K562 (cell line): Measurements from ENCODE around the gene ARHGEF17.

Source experiments
- ARNT ChIP-seq, 2 experiments: fragments of 450-650 bp; IDR thresholded peaks; 2 replicates each; pipeline ENCODE4 v1.6.1; 2016; ENCODE audit warnings: mild to moderate bottlenecking in 1 of 2
- HOXB6 ChIP-seq: fragments of 250-450 bp; sonication (Bioruptor Pico); IDR thresholded peaks from 2 replicates; pipeline ENCODE4 v1.5.1; 2022; ENCODE audit warnings: mild to moderate bottlenecking, borderline replicate concordance
- IRF2 ChIP-seq: sonication (generic); formaldehyde crosslinking; IDR thresholded peaks from 2 replicates; pipeline ENCODE4 v1.8.1; 2022; ENCODE audit warnings: mild to moderate bottlenecking, missing genetic modification reagents
- MAFK ChIP-seq: IDR thresholded peaks from 2 replicates; pipeline ENCODE4 v1.6.1; 2011; ENCODE audit warnings: low read length, improper control_type of control experiment
- MEF2D ChIP-seq: conservative IDR thresholded peaks from 2 replicates; pipeline ENCODE4 v1.6.1; 2016; ENCODE audit warnings: low read depth, missing genetic modification characterization, missing compliant biosample characterization
- RAD21 ChIP-seq, 2 experiments: fragments of 250-450 bp in 1 of 2; fragments of 450-650 bp in 1 of 2; sonication (Bioruptor Pico) in 1 of 2; formaldehyde crosslinking in 1 of 2; IDR thresholded peaks in 1 of 2; conservative IDR thresholded peaks in 1 of 2; 2 replicates each; pipeline versions ENCODE4 v1.4.0 to v1.8.0; 2020 to 2022; ENCODE audit warnings: mild to moderate bottlenecking in 2 of 2, moderate library complexity in 1 of 2
- ZBTB7A ChIP-seq: IDR thresholded peaks from 2 replicates; pipeline ENCODE4 v1.6.1; 2011; ENCODE audit warnings: low read depth, mild to moderate bottlenecking, low read length, moderate library complexity, borderline replicate concordance; ENCODE audit not compliant: control insufficient read depth
- ZFP36 ChIP-seq: fragments of 150-350 bp; IDR thresholded peaks from 2 replicates; pipeline ENCODE4 v1.6.1; 2018; ENCODE audit warnings: low read length, low read depth; ENCODE audit not compliant: partially characterized antibody
- ZNF253 ChIP-seq: fragments of 250-450 bp; sonication (Bioruptor Pico); conservative IDR thresholded peaks from 2 replicates; pipeline ENCODE4 v1.6.1; 2021; ENCODE audit warnings: mild to moderate bottlenecking
- TF ChIP-seq, protein P1 (sequence below), 3 experiments: IDR thresholded peaks in 2 of 3; conservative IDR thresholded peaks in 1 of 3; 2 replicates each; pipeline ENCODE4 v1.5.1; 2011 to 2012; ENCODE audit warnings: low read length in 3 of 3, mild to moderate bottlenecking in 3 of 3, control low read depth in 2 of 3, improper control_type of control experiment in 1 of 3, inconsistent platforms in 1 of 3, low read depth in 1 of 3, mixed read lengths in 1 of 3, moderate library complexity in 1 of 3; ENCODE audit not compliant: insufficient read depth in 2 of 3
- TF ChIP-seq, protein P2 (sequence below), 2 experiments: fragments of 450-650 bp in 1 of 2; sonication (generic) in 1 of 2; formaldehyde crosslinking in 1 of 2; IDR thresholded peaks in 1 of 2; conservative IDR thresholded peaks in 1 of 2; 2 replicates each; pipeline versions ENCODE4 v1.6.1 to v1.8.1; 2016 to 2023; ENCODE audit warnings: mild to moderate bottlenecking in 2 of 2, moderate library complexity in 2 of 2, inconsistent platforms in 1 of 2, missing genetic modification reagents in 1 of 2
- TF ChIP-seq, protein P3 (sequence below): fragments of 250-450 bp; sonication (Bioruptor Pico); IDR thresholded peaks from 2 replicates; pipeline ENCODE4 v1.8.0; 2021; ENCODE audit warnings: borderline replicate concordance, mild to moderate bottlenecking, moderate library complexity; ENCODE audit not compliant: poor library complexity, severe bottlenecking
- TF ChIP-seq, protein P4 (sequence below): fragments of 450-650 bp; IDR thresholded peaks from 2 replicates; pipeline ENCODE4 v1.6.1; 2016; ENCODE audit warnings: mild to moderate bottlenecking, moderate library complexity

GRCh38 chr11:73265278-73265810 is 42.7 kb upstream of the ARHGEF17 start:
- no peak for TF ChIP-seq ZBTB7A
- no peak for TF ChIP-seq IRF2
- TF ChIP-seq, protein P1, sequence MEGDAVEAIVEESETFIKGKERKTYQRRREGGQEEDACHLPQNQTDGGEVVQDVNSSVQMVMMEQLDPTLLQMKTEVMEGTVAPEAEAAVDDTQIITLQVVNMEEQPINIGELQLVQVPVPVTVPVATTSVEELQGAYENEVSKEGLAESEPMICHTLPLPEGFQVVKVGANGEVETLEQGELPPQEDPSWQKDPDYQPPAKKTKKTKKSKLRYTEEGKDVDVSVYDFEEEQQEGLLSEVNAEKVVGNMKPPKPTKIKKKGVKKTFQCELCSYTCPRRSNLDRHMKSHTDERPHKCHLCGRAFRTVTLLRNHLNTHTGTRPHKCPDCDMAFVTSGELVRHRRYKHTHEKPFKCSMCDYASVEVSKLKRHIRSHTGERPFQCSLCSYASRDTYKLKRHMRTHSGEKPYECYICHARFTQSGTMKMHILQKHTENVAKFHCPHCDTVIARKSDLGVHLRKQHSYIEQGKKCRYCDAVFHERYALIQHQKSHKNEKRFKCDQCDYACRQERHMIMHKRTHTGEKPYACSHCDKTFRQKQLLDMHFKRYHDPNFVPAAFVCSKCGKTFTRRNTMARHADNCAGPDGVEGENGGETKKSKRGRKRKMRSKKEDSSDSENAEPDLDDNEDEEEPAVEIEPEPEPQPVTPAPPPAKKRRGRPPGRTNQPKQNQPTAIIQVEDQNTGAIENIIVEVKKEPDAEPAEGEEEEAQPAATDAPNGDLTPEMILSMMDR (IDR thresholded peaks at IDR 0.05 in 2 of 3, conservative IDR thresholded peaks at IDR 0.05 in 1 of 3; ENCODE audit: insufficient read depth in 2 of 3, low read depth in 1 of 3, low read length in 3 of 3): no peak
- no peak for TF ChIP-seq RAD21 (CRISPR knock-in tag; conservative IDR thresholded peaks at IDR 0.05 in 1 of 2, IDR thresholded peaks at IDR 0.05 in 1 of 2)
- TF ChIP-seq, protein P2, sequence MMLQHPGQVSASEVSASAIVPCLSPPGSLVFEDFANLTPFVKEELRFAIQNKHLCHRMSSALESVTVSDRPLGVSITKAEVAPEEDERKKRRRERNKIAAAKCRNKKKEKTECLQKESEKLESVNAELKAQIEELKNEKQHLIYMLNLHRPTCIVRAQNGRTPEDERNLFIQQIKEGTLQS (IDR thresholded peaks at IDR 0.05): no peak
- TF ChIP-seq, protein P2 (CRISPR knock-in tag; conservative IDR thresholded peaks at IDR 0.05): no peak
- TF ChIP-seq ARNT (IDR thresholded peaks at IDR 0.05): no peak
- no peak for TF ChIP-seq HOXB6 (CRISPR knock-in tag)
- TF ChIP-seq, protein P3, sequence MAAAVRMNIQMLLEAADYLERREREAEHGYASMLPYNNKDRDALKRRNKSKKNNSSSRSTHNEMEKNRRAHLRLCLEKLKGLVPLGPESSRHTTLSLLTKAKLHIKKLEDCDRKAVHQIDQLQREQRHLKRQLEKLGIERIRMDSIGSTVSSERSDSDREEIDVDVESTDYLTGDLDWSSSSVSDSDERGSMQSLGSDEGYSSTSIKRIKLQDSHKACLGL (CRISPR knock-in tag): no peak
- TF ChIP-seq ZFP36: no peak
- TF ChIP-seq ZNF253: no peak
- no peak for TF ChIP-seq MEF2D (tag)
- no peak for TF ChIP-seq MAFK
- TF ChIP-seq, protein P4, sequence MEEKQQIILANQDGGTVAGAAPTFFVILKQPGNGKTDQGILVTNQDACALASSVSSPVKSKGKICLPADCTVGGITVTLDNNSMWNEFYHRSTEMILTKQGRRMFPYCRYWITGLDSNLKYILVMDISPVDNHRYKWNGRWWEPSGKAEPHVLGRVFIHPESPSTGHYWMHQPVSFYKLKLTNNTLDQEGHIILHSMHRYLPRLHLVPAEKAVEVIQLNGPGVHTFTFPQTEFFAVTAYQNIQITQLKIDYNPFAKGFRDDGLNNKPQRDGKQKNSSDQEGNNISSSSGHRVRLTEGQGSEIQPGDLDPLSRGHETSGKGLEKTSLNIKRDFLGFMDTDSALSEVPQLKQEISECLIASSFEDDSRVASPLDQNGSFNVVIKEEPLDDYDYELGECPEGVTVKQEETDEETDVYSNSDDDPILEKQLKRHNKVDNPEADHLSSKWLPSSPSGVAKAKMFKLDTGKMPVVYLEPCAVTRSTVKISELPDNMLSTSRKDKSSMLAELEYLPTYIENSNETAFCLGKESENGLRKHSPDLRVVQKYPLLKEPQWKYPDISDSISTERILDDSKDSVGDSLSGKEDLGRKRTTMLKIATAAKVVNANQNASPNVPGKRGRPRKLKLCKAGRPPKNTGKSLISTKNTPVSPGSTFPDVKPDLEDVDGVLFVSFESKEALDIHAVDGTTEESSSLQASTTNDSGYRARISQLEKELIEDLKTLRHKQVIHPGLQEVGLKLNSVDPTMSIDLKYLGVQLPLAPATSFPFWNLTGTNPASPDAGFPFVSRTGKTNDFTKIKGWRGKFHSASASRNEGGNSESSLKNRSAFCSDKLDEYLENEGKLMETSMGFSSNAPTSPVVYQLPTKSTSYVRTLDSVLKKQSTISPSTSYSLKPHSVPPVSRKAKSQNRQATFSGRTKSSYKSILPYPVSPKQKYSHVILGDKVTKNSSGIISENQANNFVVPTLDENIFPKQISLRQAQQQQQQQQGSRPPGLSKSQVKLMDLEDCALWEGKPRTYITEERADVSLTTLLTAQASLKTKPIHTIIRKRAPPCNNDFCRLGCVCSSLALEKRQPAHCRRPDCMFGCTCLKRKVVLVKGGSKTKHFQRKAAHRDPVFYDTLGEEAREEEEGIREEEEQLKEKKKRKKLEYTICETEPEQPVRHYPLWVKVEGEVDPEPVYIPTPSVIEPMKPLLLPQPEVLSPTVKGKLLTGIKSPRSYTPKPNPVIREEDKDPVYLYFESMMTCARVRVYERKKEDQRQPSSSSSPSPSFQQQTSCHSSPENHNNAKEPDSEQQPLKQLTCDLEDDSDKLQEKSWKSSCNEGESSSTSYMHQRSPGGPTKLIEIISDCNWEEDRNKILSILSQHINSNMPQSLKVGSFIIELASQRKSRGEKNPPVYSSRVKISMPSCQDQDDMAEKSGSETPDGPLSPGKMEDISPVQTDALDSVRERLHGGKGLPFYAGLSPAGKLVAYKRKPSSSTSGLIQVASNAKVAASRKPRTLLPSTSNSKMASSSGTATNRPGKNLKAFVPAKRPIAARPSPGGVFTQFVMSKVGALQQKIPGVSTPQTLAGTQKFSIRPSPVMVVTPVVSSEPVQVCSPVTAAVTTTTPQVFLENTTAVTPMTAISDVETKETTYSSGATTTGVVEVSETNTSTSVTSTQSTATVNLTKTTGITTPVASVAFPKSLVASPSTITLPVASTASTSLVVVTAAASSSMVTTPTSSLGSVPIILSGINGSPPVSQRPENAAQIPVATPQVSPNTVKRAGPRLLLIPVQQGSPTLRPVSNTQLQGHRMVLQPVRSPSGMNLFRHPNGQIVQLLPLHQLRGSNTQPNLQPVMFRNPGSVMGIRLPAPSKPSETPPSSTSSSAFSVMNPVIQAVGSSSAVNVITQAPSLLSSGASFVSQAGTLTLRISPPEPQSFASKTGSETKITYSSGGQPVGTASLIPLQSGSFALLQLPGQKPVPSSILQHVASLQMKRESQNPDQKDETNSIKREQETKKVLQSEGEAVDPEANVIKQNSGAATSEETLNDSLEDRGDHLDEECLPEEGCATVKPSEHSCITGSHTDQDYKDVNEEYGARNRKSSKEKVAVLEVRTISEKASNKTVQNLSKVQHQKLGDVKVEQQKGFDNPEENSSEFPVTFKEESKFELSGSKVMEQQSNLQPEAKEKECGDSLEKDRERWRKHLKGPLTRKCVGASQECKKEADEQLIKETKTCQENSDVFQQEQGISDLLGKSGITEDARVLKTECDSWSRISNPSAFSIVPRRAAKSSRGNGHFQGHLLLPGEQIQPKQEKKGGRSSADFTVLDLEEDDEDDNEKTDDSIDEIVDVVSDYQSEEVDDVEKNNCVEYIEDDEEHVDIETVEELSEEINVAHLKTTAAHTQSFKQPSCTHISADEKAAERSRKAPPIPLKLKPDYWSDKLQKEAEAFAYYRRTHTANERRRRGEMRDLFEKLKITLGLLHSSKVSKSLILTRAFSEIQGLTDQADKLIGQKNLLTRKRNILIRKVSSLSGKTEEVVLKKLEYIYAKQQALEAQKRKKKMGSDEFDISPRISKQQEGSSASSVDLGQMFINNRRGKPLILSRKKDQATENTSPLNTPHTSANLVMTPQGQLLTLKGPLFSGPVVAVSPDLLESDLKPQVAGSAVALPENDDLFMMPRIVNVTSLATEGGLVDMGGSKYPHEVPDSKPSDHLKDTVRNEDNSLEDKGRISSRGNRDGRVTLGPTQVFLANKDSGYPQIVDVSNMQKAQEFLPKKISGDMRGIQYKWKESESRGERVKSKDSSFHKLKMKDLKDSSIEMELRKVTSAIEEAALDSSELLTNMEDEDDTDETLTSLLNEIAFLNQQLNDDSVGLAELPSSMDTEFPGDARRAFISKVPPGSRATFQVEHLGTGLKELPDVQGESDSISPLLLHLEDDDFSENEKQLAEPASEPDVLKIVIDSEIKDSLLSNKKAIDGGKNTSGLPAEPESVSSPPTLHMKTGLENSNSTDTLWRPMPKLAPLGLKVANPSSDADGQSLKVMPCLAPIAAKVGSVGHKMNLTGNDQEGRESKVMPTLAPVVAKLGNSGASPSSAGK: no peak
